Caco-2 (cell line): Measurements from ENCODE around the gene BUB1B. TPM values are rescaled to one million over a fixed set of nuclear protein-coding genes. Genes with fewer than 3 reads are reported as not detected.
A peak's percentile ranks its signal among the peaks of the same experiment; 100 is the strongest.

Experiments used
- Bru-seq: library from RNA; stranded (reverse); fragments of 400-500 nt; gene quantifications from one replicate; lab custom pipeline; 2021; lab: Mats Ljungman, UMichigan
- BruChase-seq, 2 experiments: library from RNA; stranded (reverse); fragments of 400-500 nt; gene quantifications; one replicate each; lab custom pipeline; 2021; lab: Mats Ljungman, UMichigan
- BruUV-seq: library from RNA; stranded (reverse); fragments of 400-500 nt; replicated peaks from 2 replicates; lab custom pipeline; 2021; lab: Mats Ljungman, UMichigan
- CTCF ChIA-PET: fragments of 300-600 bp; sonication (Branson Sonifier 250); formaldehyde crosslinking; loops from one replicate; lab custom pipeline; 2022; ENCODE audit warnings: antibody characterized with exemption; lab: Charles Lee
- POLR2A ChIA-PET: fragments of 300-600 bp; sonication (Branson Sonifier 250); formaldehyde crosslinking; loops from one replicate; lab custom pipeline; 2022; ENCODE audit warnings: antibody characterized with exemption; lab: Charles Lee
- DNase-seq, 2 experiments: peaks; one replicate each; pipeline versions ENCODE4 v3.0.0 to v3.0.0-alpha.2; 2020 to 2022
- H3K27me3 ChIP-seq: replicated peaks from 2 replicates; pipeline ENCODE4 v1.6.0; 2011; ENCODE audit warnings: low read length; ENCODE audit not compliant: control insufficient read depth, insufficient read depth
- H3K36me3 ChIP-seq: 2 replicates; pipeline ENCODE4 v1.5.1; 2011; ENCODE audit warnings: low read length; ENCODE audit not compliant: control insufficient read depth, insufficient read depth
- H3K4me1 ChIP-seq: fragments of 250-450 bp; sonication (Bioruptor Pico); 2 replicates; pipeline ENCODE4 v1.5.1; 2020; ENCODE audit warnings: mild to moderate bottlenecking
- H3K4me3 ChIP-seq: 2 replicates; pipeline ENCODE4 v1.5.1; 2011; ENCODE audit warnings: low read depth, mild to moderate bottlenecking, control low read depth, low read length
- H3K9me3 ChIP-seq: fragments of 250-450 bp; sonication (Bioruptor Pico); 2 replicates; pipeline ENCODE4 v1.5.1; 2020; ENCODE audit warnings: mild to moderate bottlenecking, moderate library complexity
- H3K27ac Mint-ChIP-seq: one replicate; pipeline ENCODE4 v1.8.0; 2022; ENCODE audit warnings: mixed read lengths; ENCODE audit not compliant: unreplicated experiment
- H3K27me3 Mint-ChIP-seq: one replicate; pipeline ENCODE4 v1.8.0; 2022; ENCODE audit warnings: mixed read lengths; ENCODE audit not compliant: insufficient read depth, unreplicated experiment
- H3K36me3 Mint-ChIP-seq: one replicate; pipeline ENCODE4 v1.8.0; 2022; ENCODE audit warnings: mild to moderate bottlenecking, mixed read lengths; ENCODE audit not compliant: insufficient read depth, unreplicated experiment
- H3K4me1 Mint-ChIP-seq: one replicate; pipeline ENCODE4 v1.8.0; 2022; ENCODE audit warnings: low read depth, mixed read lengths; ENCODE audit not compliant: unreplicated experiment
- H3K4me3 Mint-ChIP-seq: one replicate; pipeline ENCODE4 v1.8.0; 2022; ENCODE audit warnings: mild to moderate bottlenecking, moderate library complexity, mixed read lengths; ENCODE audit not compliant: unreplicated experiment
- H3K9me3 Mint-ChIP-seq: one replicate; pipeline ENCODE4 v1.8.0; 2022; ENCODE audit warnings: mixed read lengths; ENCODE audit not compliant: unreplicated experiment
- intact Hi-C: fragments of 100-400 bp; cut with micrococcal nuclease; formaldehyde crosslinking; loops from one replicate; pipeline ENCODE4 v1.10.0; 2022; ENCODE audit not compliant: unreplicated experiment
- long read RNA-seq: library from polyadenylated mRNA; stranded (forward); transcript quantifications from one replicate; pipeline ENCODE4 v2.0.0, GENCODE V29; 2022
- total RNA-seq: library from RNA; stranded (reverse); gene quantifications from 2 replicates; pipeline ENCODE4 v1.2.3, GENCODE V29; 2022
- TF ChIP-seq, protein P1 (sequence below), 2 experiments: fragments of 200-600 bp in 1 of 2; IDR thresholded peaks; 1 replicate in 1 of 2; 2 replicates in 1 of 2; pipeline versions ENCODE4 v1.5.1 to v1.8.0; 2011 to 2022; ENCODE audit warnings: antibody characterized with exemption in 1 of 2, control low read depth in 1 of 2, inconsistent platforms in 1 of 2, low read depth in 1 of 2, low read length in 1 of 2, mild to moderate bottlenecking in 1 of 2, moderate library complexity in 1 of 2; ENCODE audit not compliant: insufficient read depth in 1 of 2, severe bottlenecking in 1 of 2, unreplicated experiment in 1 of 2

Gene BUB1B, protein sequence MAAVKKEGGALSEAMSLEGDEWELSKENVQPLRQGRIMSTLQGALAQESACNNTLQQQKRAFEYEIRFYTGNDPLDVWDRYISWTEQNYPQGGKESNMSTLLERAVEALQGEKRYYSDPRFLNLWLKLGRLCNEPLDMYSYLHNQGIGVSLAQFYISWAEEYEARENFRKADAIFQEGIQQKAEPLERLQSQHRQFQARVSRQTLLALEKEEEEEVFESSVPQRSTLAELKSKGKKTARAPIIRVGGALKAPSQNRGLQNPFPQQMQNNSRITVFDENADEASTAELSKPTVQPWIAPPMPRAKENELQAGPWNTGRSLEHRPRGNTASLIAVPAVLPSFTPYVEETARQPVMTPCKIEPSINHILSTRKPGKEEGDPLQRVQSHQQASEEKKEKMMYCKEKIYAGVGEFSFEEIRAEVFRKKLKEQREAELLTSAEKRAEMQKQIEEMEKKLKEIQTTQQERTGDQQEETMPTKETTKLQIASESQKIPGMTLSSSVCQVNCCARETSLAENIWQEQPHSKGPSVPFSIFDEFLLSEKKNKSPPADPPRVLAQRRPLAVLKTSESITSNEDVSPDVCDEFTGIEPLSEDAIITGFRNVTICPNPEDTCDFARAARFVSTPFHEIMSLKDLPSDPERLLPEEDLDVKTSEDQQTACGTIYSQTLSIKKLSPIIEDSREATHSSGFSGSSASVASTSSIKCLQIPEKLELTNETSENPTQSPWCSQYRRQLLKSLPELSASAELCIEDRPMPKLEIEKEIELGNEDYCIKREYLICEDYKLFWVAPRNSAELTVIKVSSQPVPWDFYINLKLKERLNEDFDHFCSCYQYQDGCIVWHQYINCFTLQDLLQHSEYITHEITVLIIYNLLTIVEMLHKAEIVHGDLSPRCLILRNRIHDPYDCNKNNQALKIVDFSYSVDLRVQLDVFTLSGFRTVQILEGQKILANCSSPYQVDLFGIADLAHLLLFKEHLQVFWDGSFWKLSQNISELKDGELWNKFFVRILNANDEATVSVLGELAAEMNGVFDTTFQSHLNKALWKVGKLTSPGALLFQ
- total RNA-seq = 62.7 and 73.5 TPM in 2 replicates
- Bru-seq, nascent RNA = percentile 87 among the genes with signal in this experiment
- BruChase-seq, experiment 1, labeled RNA remaining after a 2-hour chase = percentile 87 among the genes with signal in this experiment
- percentile 82 among the genes with signal in this experiment for BruChase-seq, experiment 2, labeled RNA remaining after a 6-hour chase
- long read RNA-seq, transcript BUB1B-201 (23 exons, 3,725 nt) = major isoform, 48 of 72 reads
- long read RNA-seq, partial matches to known transcripts = 11 of 72 reads
- long read RNA-seq, other reads (novel, unspliced or antisense) = 13 of 72 reads

DNA sequence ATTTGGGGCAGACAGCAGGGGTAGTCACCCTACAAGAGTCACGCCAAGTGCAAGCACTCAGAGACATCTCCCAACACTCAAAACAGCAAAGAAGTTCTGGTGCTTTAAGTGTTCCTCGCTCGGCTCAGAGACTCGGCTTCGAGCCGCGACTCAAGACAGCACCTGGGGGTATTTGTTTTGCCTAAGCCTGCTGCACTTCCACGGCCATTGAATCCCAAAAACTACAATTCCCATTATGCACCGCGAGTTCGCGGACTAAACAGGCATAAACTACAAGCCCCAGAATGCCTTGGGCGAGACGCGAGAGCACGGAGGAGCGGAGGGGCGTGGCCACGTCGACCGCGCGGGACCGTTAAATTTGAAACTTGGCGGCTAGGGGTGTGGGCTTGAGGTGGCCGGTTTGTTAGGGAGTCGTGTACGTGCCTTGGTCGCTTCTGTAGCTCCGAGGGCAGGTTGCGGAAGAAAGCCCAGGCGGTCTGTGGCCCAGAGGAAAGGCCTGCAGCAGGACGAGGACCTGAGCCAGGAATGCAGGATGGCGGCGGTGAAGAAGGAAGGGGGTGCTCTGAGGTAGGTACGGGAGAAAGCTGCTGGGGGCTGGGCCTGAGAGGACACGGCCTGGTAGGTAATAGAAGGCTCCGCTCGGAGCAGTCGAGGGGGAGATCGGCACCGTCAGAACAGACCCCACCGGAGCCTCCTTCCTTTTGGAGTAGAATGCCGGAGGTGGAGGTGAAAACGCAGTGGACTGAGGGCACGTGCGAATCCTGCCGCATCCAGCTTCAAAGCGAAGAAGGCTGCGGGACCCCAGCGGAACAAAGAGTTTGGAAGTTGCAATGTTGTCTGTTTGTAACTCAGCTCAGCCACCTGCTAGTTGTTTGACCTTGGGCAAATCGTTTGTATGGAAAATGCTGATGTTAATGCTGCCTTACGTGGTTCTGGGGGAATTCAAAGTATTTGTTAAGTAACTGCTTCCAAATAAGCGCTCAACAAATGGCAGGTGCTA lies at the start of gene BUB1B:
BUB1B (plus strand) TSS at position 381 of the 1,000 bp plus-strand sequence; CDS start at position 533, 152 bp downstream.
- no peaks in the 10 kb centered on the region for H3K36me3 ChIP-seq
- H3K36me3 Mint-ChIP-seq = no peaks in the 10 kb centered on the region
- H3K27me3 Mint-ChIP-seq = no peaks in the 10 kb centered on the region
- intact Hi-C loops = loop anchor here (1.0 to 2.0 kb wide), 2 partner anchors 52 to 116 kb away; no protein-coding TSS in a partner anchor
- H3K4me3 Mint-ChIP-seq = no peak within 1 kb of the TSS
- BruUV-seq = TSS peak; percentile 59
- H3K9me3 ChIP-seq = no peaks in the 10 kb centered on the region
- peak; percentile 95 for DNase-seq
- no peak within 1 kb of the TSS for H3K27ac Mint-ChIP-seq
- CTCF ChIA-PET = interaction anchor here (0.8 to 1.3 kb wide), 3 partner anchors 54 to 115 kb away, joined by 3 to 8 read pairs (median 3); no protein-coding TSS in a partner anchor
- H3K9me3 Mint-ChIP-seq = no peaks in the 10 kb centered on the region
- peaks cover under 1% of the 10 kb centered on the region for H3K4me1 Mint-ChIP-seq
- peaks cover 18% of the 10 kb centered on the region for H3K4me1 ChIP-seq
- POLR2A ChIA-PET = interaction anchor here (0.5 to 1.3 kb wide), 4 partner anchors 11 to 534 kb away, joined by 3 to 10 read pairs (median 6); no protein-coding TSS in a partner anchor
- peak within 1 kb of the TSS; percentile 82 for H3K4me3 ChIP-seq
- TF ChIP-seq, protein P1, sequence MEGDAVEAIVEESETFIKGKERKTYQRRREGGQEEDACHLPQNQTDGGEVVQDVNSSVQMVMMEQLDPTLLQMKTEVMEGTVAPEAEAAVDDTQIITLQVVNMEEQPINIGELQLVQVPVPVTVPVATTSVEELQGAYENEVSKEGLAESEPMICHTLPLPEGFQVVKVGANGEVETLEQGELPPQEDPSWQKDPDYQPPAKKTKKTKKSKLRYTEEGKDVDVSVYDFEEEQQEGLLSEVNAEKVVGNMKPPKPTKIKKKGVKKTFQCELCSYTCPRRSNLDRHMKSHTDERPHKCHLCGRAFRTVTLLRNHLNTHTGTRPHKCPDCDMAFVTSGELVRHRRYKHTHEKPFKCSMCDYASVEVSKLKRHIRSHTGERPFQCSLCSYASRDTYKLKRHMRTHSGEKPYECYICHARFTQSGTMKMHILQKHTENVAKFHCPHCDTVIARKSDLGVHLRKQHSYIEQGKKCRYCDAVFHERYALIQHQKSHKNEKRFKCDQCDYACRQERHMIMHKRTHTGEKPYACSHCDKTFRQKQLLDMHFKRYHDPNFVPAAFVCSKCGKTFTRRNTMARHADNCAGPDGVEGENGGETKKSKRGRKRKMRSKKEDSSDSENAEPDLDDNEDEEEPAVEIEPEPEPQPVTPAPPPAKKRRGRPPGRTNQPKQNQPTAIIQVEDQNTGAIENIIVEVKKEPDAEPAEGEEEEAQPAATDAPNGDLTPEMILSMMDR (IDR thresholded peaks at IDR 0.05; ENCODE audit: insufficient read depth in 1 of 2, low read depth in 1 of 2, low read length in 1 of 2, severe bottlenecking in 1 of 2, unreplicated experiment in 1 of 2) = no peak
- no peaks in the 10 kb centered on the region for H3K27me3 ChIP-seq

DNA sequence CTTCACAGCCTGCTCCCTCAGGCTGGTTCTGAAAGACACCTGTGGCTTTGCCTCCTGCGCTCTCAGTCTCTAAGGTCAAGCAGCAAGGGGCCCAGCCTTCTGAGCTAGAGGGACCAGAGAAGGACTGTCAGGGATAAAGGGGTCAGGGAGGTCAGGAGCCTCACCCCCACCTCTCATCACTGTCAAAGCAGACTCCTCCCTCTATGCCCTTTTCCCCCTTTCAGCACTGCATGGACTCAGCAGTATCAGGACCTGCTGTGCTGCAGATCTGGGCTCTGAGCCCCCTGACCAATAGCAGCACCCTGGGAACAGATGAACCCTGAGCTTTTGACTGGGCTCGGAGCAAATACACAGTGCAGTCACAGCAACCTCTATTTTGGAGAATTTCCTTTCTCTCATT lies 49.0 kb upstream of the BUB1B start:
- peaks cover 9% of the 10 kb centered on the region for H3K4me1 ChIP-seq
- no peaks in the 10 kb centered on the region for H3K9me3 Mint-ChIP-seq
- CTCF ChIA-PET = no interaction called here

More for the DNA sequence above, 49.0 kb upstream of the BUB1B start:
- TF ChIP-seq, protein P1 (IDR thresholded peaks at IDR 0.05; ENCODE audit: insufficient read depth in 1 of 2, low read depth in 1 of 2, low read length in 1 of 2, severe bottlenecking in 1 of 2, unreplicated experiment in 1 of 2) = no peak
- POLR2A ChIA-PET = interaction anchor here (1.7 kb wide), 1 partner anchor 13 kb away, joined by 3 read pairs; no protein-coding TSS in a partner anchor
- intact Hi-C loops = no loop called here
- BruUV-seq = no TSS peak
- Histone ChIP-seq H3K27me3 (no peaks in the 10 kb centered on the region), H3K4me3 (no peak overlapping the region), H3K36me3 (no peaks in the 10 kb centered on the region), H3K9me3 (no peaks in the 10 kb centered on the region)
- H3K36me3 Mint-ChIP-seq = peaks cover 30% of the 10 kb centered on the region
- no peak overlapping the region for H3K27ac Mint-ChIP-seq
- H3K27me3 Mint-ChIP-seq = no peaks in the 10 kb centered on the region
- no peak for DNase-seq
- peaks cover 19% of the 10 kb centered on the region for H3K4me1 Mint-ChIP-seq
- no peak overlapping the region for H3K4me3 Mint-ChIP-seq
